PFSK-1 (cell line): ENCODE measurements around the gene SORCS1.

Experiments used
- POLR2AphosphoS5 ChIP-seq: IDR thresholded peaks from 2 replicates; pipeline ENCODE4 v1.6.1; 2012; ENCODE audit warnings: low read depth, mild to moderate bottlenecking, control low read depth, low read length, moderate library complexity
- REST ChIP-seq, 2 experiments: IDR thresholded peaks; 2 replicates each; pipeline versions ENCODE4 v1.6.1 to v1.8.0; 2011 to 2012; ENCODE audit warnings: low read depth in 2 of 2, low read length in 2 of 2, control low read depth in 1 of 2, inconsistent platforms in 1 of 2, mild to moderate bottlenecking in 1 of 2, moderate library complexity in 1 of 2; ENCODE audit not compliant: insufficient read depth in 1 of 2
- TAF1 ChIP-seq: IDR thresholded peaks from 2 replicates; pipeline ENCODE4 v1.6.1; 2012; ENCODE audit warnings: low read length, control low read depth, borderline replicate concordance; ENCODE audit not compliant: insufficient read depth

GRCh38 chr10:106573106-106573505 lies 591.4 kb downstream of the SORCS1 start:
- TF ChIP-seq TAF1: no peak
- no peak for TF ChIP-seq REST (IDR thresholded peaks at IDR 0.05; ENCODE audit: insufficient read depth in 1 of 2, low read depth in 2 of 2, low read length in 2 of 2)
- TF ChIP-seq POLR2AphosphoS5: no peak
